Ovary (tissue), 3 donors: ENCODE data around the gene VPS41.

Experiments
- CTCF ChIP-seq, 3 donors: fragments of 450-650 bp in 2 of 3; fragments of 200-600 bp in 1 of 3; IDR thresholded peaks; one replicate each; pipeline versions ENCODE4 v1.5.1 to v1.8.0; 2016 to 2022; ENCODE audit warnings: antibody characterized with exemption in 3 of 3, mild to moderate bottlenecking in 1 of 3
- EP300 ChIP-seq: sonication (generic); formaldehyde crosslinking; IDR thresholded peaks from one replicate; pipeline ENCODE4 v1.6.1; 2017; ENCODE audit warnings: antibody characterized with exemption
- POLR2A ChIP-seq: fragments of 450-650 bp; IDR thresholded peaks from one replicate; pipeline ENCODE4 v1.6.1; 2017; ENCODE audit warnings: antibody characterized with exemption, mild to moderate bottlenecking, moderate library complexity
- donor health status: DM: no; HTN: no; CAD: no.

GRCh38 chr7:38716397-38716796 lies 192.6 kb downstream of the VPS41 start:
- TF ChIP-seq POLR2A, result no peak
- TF ChIP-seq CTCF (IDR thresholded peaks at IDR 0.05), result no peak
- no peak for TF ChIP-seq EP300
